ENCODE results near the gene ROR2.

The ROR2 gene

GRCh38 chr9:91516777-91517176, 433.3 kb downstream of the ROR2 start:
- TF ChIP-seq CTCF (IDR thresholded peaks at IDR 0.05; ENCODE audit: unreplicated experiment in 3 of 3) = no peak
- Mint-ChIP-seq H3K36me3 (ENCODE audit: low read depth) (peaks cover 8% of the 10 kb centered on the region), H3K4me3 (no peak overlapping the region), H3K27ac (peak overlapping the region in 1 of 3 experiments; percentile 66), H3K9me3 (peaks cover 38% of the 10 kb centered on the region), H3K27me3 (ENCODE audit: low read depth) (no peaks in the 10 kb centered on the region), H3K4me1 (peaks cover 20% of the 10 kb centered on the region)

- H3K27ac Mint-ChIP-seq = peak overlapping the region in 1 of 3 experiments; percentile 61
- no peak overlapping the region for H3K4me3 Mint-ChIP-seq
- no peak for TF ChIP-seq CTCF (IDR thresholded peaks at IDR 0.05; ENCODE audit: unreplicated experiment in 3 of 3)
- H3K4me1 Mint-ChIP-seq = peaks cover 20% of the 10 kb centered on the region
- H3K36me3 Mint-ChIP-seq (ENCODE audit: low read depth) = peaks cover 8% of the 10 kb centered on the region
- peaks cover 40% of the 10 kb centered on the region for H3K9me3 Mint-ChIP-seq
- no peaks in the 10 kb centered on the region for H3K27me3 Mint-ChIP-seq (ENCODE audit: low read depth)
Observed at GRCh38 chr9:91516081-91516480, 433.9 kb downstream of the ROR2 start.

- Mint-ChIP-seq H3K27ac (peak overlapping the region; percentile 68 to 85 (median 77)), H3K36me3 (ENCODE audit: low read depth) (peaks cover 4% of the 10 kb centered on the region), H3K9me3 (peaks cover 34% of the 10 kb centered on the region), H3K27me3 (ENCODE audit: low read depth) (no peaks in the 10 kb centered on the region), H3K4me3 (peak overlapping the region in 2 of 3 experiments; percentile 22 to 33), H3K4me1 (peaks cover 20% of the 10 kb centered on the region)
- no peak for TF ChIP-seq CTCF (IDR thresholded peaks at IDR 0.05; ENCODE audit: unreplicated experiment in 3 of 3)
Observed at GRCh38 chr9:91515074-91515687, 434.8 kb downstream of the ROR2 start.
